Measurements from ENCODE around the gene YWHAE. TPM values are rescaled to one million over a fixed set of nuclear protein-coding genes. Genes with fewer than 3 reads are reported as not detected.

YWHAE gene
- total and polyA plus RNA-seq, 9 of the 15 experiments (the other 6 are each of a cell fraction or from before 2014, with no cell fraction given): 184 to 727 (median 448) TPM

DNA sequence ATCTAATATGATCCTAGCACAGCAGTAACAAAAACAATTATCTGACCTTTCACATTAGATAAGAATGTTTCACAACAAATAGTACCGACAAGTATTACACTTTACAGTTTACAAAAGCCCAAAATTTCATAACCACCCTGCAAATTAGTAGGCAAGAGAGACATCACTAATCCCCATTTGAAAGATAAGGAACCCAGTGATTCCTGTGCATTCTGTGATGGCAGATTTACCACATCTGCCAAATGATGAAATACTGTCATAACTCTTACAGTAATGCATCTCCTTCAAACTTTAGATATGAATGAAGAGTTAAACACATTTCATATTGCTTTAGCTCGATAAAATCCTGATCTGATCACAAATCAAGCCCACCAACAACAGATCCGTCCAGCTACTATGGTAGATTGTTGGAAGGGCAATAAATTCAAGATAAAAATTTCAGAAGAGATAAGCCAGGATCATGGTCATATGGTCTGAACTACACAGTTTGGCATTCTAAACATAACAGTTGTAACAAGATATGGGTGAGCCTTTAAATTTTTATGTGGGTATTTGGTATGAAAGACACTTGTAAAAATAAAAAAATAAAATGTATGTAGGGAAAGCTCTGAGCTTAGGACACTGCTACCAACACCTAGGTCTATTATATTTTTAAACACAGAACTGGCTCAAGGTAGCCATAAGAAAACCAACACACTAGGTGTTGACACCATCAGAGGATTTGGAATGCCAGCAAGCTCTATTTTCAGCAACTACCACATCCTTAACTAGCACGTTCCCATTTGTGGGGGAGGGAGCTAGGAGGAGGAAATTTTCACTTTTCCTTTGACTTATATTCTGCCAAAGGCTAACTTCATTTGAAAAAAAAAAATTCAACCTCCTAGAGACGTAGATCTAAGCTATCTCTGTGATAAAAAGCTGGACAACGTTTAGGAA is 9.3 kb downstream of the YWHAE start (continued):
- TF ChIP-seq, protein P1, sequence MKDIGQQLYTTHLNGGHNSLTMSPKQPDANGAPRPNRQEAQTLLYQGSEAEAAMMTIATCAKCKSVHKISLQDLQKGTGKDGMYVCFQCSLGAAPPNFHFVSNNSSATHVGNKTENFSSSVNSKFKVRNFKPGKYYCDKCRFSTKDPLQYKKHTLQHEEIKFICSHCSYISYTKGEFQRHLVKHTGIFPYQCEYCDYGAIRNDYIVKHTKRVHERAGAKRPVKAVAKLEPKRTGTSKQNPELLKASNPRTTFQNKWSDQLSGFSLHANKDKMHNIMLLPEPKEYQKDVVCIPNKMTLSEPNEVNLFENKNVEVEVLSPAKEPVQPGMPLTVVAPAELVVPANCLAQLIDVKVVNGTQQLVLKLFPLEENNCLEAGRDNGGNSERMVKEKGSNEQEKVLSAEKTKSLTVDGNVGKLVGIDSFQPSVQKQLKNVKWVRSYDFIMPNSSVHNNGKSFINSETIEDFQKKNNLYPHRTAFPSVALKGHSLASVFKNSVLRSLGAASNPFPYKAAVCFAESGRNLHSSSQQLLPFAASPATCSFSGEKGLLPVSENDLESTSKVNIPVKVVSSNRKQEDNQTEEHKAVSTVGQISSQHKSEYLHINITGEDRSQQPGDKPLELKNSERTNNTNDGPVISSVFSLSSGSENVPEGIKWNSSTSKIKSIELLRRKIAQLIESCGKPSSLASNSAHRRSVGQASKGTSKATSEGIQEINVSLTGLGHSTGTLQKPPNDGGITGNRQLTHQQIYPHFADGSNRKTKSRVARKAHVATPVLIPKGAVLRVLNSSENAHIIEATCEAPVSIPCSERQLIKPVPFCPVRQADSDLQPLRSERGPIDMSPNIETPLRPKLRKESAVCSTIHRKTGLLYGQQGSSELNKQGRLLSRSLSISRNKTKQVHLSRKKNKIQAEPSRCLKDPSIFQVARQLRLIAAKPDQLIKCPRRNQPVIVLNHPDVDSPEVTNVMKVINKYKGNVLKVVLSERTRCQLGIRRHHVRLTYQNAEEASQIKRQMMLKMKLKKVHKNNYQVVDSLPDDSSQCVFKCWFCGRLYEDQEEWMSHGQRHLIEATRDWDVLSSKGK (CRISPR knock-in tag; IDR thresholded peaks at IDR 0.05): no peak
- no peak for TF ChIP-seq RBFOX2 (IDR thresholded peaks at IDR 0.05; ENCODE audit: low read depth, low read length)
- no peak for TF ChIP-seq SMARCE1 (IDR thresholded peaks at IDR 0.05)
- TF ChIP-seq RCOR1 (IDR thresholded peaks at IDR 0.05; ENCODE audit: borderline replicate concordance in 1 of 2, low read depth in 2 of 2, low read length in 2 of 2): peak in 1 of 2 experiments; percentile 74; a peak in 2 of 4 replicates
- TF ChIP-seq MEIS2 (IDR thresholded peaks at IDR 0.05; ENCODE audit: partially characterized antibody): peak; percentile 98
- TF ChIP-seq, protein P2, sequence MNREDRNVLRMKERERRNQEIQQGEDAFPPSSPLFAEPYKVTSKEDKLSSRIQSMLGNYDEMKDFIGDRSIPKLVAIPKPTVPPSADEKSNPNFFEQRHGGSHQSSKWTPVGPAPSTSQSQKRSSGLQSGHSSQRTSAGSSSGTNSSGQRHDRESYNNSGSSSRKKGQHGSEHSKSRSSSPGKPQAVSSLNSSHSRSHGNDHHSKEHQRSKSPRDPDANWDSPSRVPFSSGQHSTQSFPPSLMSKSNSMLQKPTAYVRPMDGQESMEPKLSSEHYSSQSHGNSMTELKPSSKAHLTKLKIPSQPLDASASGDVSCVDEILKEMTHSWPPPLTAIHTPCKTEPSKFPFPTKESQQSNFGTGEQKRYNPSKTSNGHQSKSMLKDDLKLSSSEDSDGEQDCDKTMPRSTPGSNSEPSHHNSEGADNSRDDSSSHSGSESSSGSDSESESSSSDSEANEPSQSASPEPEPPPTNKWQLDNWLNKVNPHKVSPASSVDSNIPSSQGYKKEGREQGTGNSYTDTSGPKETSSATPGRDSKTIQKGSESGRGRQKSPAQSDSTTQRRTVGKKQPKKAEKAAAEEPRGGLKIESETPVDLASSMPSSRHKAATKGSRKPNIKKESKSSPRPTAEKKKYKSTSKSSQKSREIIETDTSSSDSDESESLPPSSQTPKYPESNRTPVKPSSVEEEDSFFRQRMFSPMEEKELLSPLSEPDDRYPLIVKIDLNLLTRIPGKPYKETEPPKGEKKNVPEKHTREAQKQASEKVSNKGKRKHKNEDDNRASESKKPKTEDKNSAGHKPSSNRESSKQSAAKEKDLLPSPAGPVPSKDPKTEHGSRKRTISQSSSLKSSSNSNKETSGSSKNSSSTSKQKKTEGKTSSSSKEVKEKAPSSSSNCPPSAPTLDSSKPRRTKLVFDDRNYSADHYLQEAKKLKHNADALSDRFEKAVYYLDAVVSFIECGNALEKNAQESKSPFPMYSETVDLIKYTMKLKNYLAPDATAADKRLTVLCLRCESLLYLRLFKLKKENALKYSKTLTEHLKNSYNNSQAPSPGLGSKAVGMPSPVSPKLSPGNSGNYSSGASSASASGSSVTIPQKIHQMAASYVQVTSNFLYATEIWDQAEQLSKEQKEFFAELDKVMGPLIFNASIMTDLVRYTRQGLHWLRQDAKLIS (CRISPR knock-in tag; IDR thresholded peaks at IDR 0.05): no peak
- TF ChIP-seq, protein P3, sequence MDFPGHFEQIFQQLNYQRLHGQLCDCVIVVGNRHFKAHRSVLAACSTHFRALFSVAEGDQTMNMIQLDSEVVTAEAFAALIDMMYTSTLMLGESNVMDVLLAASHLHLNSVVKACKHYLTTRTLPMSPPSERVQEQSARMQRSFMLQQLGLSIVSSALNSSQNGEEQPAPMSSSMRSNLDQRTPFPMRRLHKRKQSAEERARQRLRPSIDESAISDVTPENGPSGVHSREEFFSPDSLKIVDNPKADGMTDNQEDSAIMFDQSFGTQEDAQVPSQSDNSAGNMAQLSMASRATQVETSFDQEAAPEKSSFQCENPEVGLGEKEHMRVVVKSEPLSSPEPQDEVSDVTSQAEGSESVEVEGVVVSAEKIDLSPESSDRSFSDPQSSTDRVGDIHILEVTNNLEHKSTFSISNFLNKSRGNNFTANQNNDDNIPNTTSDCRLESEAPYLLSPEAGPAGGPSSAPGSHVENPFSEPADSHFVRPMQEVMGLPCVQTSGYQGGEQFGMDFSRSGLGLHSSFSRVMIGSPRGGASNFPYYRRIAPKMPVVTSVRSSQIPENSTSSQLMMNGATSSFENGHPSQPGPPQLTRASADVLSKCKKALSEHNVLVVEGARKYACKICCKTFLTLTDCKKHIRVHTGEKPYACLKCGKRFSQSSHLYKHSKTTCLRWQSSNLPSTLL (IDR thresholded peaks at IDR 0.05): no peak
- TF ChIP-seq MYNN (IDR thresholded peaks at IDR 0.05): no peak
- TF ChIP-seq MYNN (CRISPR knock-in tag; IDR thresholded peaks at IDR 0.05): no peak
- TF ChIP-seq WHSC1 (IDR thresholded peaks at IDR 0.05; ENCODE audit: low read length): no peak
- no peak for TF ChIP-seq CBX8 (IDR thresholded peaks at IDR 0.05; ENCODE audit: borderline replicate concordance, extremely low read depth, low read depth, low read length, poor library complexity, severe bottlenecking)
- TF ChIP-seq LARP7 (IDR thresholded peaks at IDR 0.05): no peak
- TF ChIP-seq, protein P4, sequence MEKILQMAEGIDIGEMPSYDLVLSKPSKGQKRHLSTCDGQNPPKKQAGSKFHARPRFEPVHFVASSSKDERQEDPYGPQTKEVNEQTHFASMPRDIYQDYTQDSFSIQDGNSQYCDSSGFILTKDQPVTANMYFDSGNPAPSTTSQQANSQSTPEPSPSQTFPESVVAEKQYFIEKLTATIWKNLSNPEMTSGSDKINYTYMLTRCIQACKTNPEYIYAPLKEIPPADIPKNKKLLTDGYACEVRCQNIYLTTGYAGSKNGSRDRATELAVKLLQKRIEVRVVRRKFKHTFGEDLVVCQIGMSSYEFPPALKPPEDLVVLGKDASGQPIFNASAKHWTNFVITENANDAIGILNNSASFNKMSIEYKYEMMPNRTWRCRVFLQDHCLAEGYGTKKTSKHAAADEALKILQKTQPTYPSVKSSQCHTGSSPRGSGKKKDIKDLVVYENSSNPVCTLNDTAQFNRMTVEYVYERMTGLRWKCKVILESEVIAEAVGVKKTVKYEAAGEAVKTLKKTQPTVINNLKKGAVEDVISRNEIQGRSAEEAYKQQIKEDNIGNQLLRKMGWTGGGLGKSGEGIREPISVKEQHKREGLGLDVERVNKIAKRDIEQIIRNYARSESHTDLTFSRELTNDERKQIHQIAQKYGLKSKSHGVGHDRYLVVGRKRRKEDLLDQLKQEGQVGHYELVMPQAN (IDR thresholded peaks at IDR 0.05; ENCODE audit: borderline replicate concordance): no peak
- TF ChIP-seq SP2 (IDR thresholded peaks at IDR 0.05; ENCODE audit: extremely low read depth, low read depth, low read length, poor library complexity, severe bottlenecking): no peak
- no peak for TF ChIP-seq XRCC5 (IDR thresholded peaks at IDR 0.05; ENCODE audit: low read depth, low read length)

Measured in K562 (cell line).